NCI-H524 treated with DMSO at 0.1 percent for 48 hours (cell line): Measurements from ENCODE around the gene FAM156A.
"Not testable (repeated sequence)": the region's sequence is repeated elsewhere in the genome, so short reads cannot be mapped to it uniquely, and the experiment has no call there.

Source experiments
- DNase-seq: peaks from one replicate; lab custom pipeline; 2025; lab: John Stamatoyannopoulos, UW

FAM156A gene

GRCh38 chrX:52905531-52905930 lies 52.8 kb downstream of the FAM156A start:
- not testable (repeated sequence) for DNase-seq
